ENCODE measurements around the gene NUDC. TPM values are rescaled to one million over a fixed set of nuclear protein-coding genes. Genes with fewer than 3 reads are reported as not detected.

The NUDC gene
- total and polyA plus RNA-seq, 2 donors from 2014 or later: 61.5 to 112 TPM

GRCh38 chr1:26951216-26951615 is 29.7 kb downstream of the NUDC start:
- Histone ChIP-seq H3K27me3 (ENCODE audit: control insufficient read depth, insufficient read depth, low read length) (no peaks in the 10 kb centered on the region), H3K36me3 (ENCODE audit: control insufficient read depth in 2 of 3, insufficient read depth in 3 of 3, low read length in 3 of 3) (peaks cover 0 to 3% (median 0%) of the 10 kb centered on the region in 3 donors), H3K27ac (ENCODE audit: low read depth in 2 of 2, low read length in 2 of 2) (no peak overlapping the region), H3K9me3 (ENCODE audit: control insufficient read depth in 2 of 3, insufficient read depth in 1 of 3, low read length in 3 of 3) (peaks cover 0 to 1% (median 0%) of the 10 kb centered on the region in 3 donors), H3K4me1 (ENCODE audit: control insufficient read depth in 2 of 3, insufficient read depth in 2 of 3, low read depth in 1 of 3, low read length in 3 of 3) (no peaks in the 10 kb centered on the region), H3K4me3 (ENCODE audit: low read length in 3 of 3) (no peak overlapping the region), H3K9ac (ENCODE audit: low read length in 3 of 3) (no peak overlapping the region)
- intact Hi-C loops (cut with DNase I): no loop called here
- TF ChIP-seq CTCF (IDR thresholded peaks at IDR 0.05; ENCODE audit: borderline replicate concordance, extremely low read depth, insufficient read depth): no peak
- DNase-seq (no peak), FAIRE-seq (no peak)

GRCh38 chr1:26951821-26952497 is 30.4 kb downstream of the NUDC start:
- DNase-seq (no peak), FAIRE-seq (no peak)
- intact Hi-C loops (cut with DNase I): no loop called here
- H3K4me3 ChIP-seq (ENCODE audit: low read length in 3 of 3): no peak overlapping the region
- no peaks in the 10 kb centered on the region for H3K27me3 ChIP-seq (ENCODE audit: control insufficient read depth, insufficient read depth, low read length)
- peaks cover 0 to 3% (median 0%) of the 10 kb centered on the region in 3 donors for H3K9me3 ChIP-seq (ENCODE audit: control insufficient read depth in 2 of 3, insufficient read depth in 1 of 3, low read length in 3 of 3)
- TF ChIP-seq CTCF (IDR thresholded peaks at IDR 0.05; ENCODE audit: borderline replicate concordance, extremely low read depth, insufficient read depth): no peak
- peaks cover 0 to 3% (median 0%) of the 10 kb centered on the region in 3 donors for H3K36me3 ChIP-seq (ENCODE audit: control insufficient read depth in 2 of 3, insufficient read depth in 3 of 3, low read length in 3 of 3)
- no peaks in the 10 kb centered on the region for H3K4me1 ChIP-seq (ENCODE audit: control insufficient read depth in 2 of 3, insufficient read depth in 2 of 3, low read depth in 1 of 3, low read length in 3 of 3)
- no peak overlapping the region for H3K27ac ChIP-seq (ENCODE audit: low read depth in 2 of 2, low read length in 2 of 2)
- no peak overlapping the region for H3K9ac ChIP-seq (ENCODE audit: low read length in 3 of 3)

- Histone ChIP-seq H3K4me3 (ENCODE audit: low read length in 3 of 3) (no peak overlapping the region), H3K4me1 (ENCODE audit: control insufficient read depth in 2 of 3, insufficient read depth in 2 of 3, low read depth in 1 of 3, low read length in 3 of 3) (no peaks in the 10 kb centered on the region), H3K9ac (ENCODE audit: low read length in 3 of 3) (no peak overlapping the region), H3K9me3 (ENCODE audit: control insufficient read depth in 2 of 3, insufficient read depth in 1 of 3, low read length in 3 of 3) (peaks cover 0 to 3% (median 0%) of the 10 kb centered on the region in 3 donors), H3K36me3 (ENCODE audit: control insufficient read depth in 2 of 3, insufficient read depth in 3 of 3, low read length in 3 of 3) (peaks cover 0 to 3% (median 0%) of the 10 kb centered on the region in 3 donors), H3K27ac (ENCODE audit: low read depth in 2 of 2, low read length in 2 of 2) (no peak overlapping the region), H3K27me3 (ENCODE audit: control insufficient read depth, insufficient read depth, low read length) (no peaks in the 10 kb centered on the region)
- intact Hi-C loops (cut with DNase I): no loop called here
- TF ChIP-seq CTCF (IDR thresholded peaks at IDR 0.05; ENCODE audit: borderline replicate concordance, extremely low read depth, insufficient read depth): no peak
- DNase-seq (no peak), FAIRE-seq (no peak)
These were observed 31.8 kb downstream of the NUDC start for GRCh38 chr1:26953374-26953773.

All from kidney (tissue), 14 donors.